Fibroblast of the aortic adventitia (primary cell): ENCODE results near the gene FHDC1. TPM values are rescaled to one million over a fixed set of nuclear protein-coding genes. Genes with fewer than 3 reads are reported as not detected.

ENCODE experiments used
- DNase-seq: peaks from one replicate; pipeline ENCODE4 v3.0.0-alpha.2; 2010; ENCODE audit warnings: low read depth
- H3K4me3 ChIP-seq: 2 replicates; pipeline ENCODE4 v1.5.1; 2011; ENCODE audit warnings: low read depth, mild to moderate bottlenecking, control low read depth, low read length, moderate library complexity
- total RNA-seq: library from RNA; depleted of rRNA; stranded (reverse); fragments of >200 nt; gene quantifications from 2 replicates; pipeline ENCODE4 v1.2.3, GENCODE V29; 2012; ENCODE audit warnings: low replicate concordance
- TF ChIP-seq, protein P1 (sequence below): IDR thresholded peaks from 2 replicates; pipeline ENCODE4 v1.5.1; 2011; ENCODE audit warnings: mild to moderate bottlenecking, low read length, control low read depth, inconsistent platforms; ENCODE audit not compliant: insufficient read depth

Gene FHDC1
- total RNA-seq, 1 donor = 0.09 TPM

DNA sequence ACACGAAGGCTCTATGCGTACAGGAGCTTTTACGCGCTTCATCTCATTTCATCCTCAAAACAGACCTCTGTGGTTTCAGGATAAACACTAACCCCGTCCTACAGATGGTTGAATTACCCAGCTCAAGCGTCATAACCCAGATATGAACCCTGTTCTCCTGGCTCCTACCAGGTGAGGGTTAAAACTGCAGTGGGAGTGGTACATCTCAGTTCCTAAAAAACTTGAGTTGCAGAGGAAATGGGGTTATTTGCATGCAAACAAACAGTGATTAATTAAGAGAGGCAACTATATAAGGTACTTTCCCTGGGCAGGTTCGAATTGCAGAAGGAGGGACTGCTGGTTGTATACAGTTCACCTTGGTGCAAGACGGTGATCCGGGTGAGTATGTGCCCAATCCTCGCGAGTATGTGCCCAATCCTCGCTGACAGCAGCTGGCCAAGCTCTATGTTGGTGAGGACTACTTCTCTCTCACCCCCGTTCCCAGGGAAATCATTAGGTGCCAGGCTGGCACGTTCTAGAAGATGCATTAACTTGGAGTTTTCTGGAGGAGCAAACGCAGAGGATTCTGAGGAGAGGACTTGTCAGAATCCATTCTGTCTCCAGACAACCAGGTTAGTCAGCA lies 72.6 kb downstream of the FHDC1 start:
- H3K4me3 ChIP-seq = no peak overlapping the region
- DNase-seq = no peak
- TF ChIP-seq, protein P1, sequence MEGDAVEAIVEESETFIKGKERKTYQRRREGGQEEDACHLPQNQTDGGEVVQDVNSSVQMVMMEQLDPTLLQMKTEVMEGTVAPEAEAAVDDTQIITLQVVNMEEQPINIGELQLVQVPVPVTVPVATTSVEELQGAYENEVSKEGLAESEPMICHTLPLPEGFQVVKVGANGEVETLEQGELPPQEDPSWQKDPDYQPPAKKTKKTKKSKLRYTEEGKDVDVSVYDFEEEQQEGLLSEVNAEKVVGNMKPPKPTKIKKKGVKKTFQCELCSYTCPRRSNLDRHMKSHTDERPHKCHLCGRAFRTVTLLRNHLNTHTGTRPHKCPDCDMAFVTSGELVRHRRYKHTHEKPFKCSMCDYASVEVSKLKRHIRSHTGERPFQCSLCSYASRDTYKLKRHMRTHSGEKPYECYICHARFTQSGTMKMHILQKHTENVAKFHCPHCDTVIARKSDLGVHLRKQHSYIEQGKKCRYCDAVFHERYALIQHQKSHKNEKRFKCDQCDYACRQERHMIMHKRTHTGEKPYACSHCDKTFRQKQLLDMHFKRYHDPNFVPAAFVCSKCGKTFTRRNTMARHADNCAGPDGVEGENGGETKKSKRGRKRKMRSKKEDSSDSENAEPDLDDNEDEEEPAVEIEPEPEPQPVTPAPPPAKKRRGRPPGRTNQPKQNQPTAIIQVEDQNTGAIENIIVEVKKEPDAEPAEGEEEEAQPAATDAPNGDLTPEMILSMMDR = no peak

DNA sequence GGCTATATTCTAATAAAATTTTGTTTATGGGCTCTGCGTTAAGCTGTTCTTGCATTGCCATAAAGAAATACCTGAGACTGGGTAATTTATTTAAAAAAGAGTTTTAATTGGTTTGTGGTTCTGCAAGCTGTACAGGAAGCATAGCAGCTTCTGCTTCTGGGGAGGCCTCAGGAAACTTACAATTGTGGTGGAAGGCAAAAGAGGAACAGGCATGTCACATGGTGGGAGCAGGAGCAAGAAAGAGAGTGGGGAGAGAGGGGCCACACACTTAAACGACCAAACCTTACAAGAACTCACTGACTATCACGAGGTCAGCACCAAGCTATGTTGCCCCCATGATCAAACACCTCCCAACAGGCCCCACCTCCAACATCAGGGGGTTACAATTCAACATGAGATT lies 74.0 kb downstream of the FHDC1 start:
- no peak overlapping the region for H3K4me3 ChIP-seq
- TF ChIP-seq, protein P1 = no peak
- DNase-seq = no peak

DNA sequence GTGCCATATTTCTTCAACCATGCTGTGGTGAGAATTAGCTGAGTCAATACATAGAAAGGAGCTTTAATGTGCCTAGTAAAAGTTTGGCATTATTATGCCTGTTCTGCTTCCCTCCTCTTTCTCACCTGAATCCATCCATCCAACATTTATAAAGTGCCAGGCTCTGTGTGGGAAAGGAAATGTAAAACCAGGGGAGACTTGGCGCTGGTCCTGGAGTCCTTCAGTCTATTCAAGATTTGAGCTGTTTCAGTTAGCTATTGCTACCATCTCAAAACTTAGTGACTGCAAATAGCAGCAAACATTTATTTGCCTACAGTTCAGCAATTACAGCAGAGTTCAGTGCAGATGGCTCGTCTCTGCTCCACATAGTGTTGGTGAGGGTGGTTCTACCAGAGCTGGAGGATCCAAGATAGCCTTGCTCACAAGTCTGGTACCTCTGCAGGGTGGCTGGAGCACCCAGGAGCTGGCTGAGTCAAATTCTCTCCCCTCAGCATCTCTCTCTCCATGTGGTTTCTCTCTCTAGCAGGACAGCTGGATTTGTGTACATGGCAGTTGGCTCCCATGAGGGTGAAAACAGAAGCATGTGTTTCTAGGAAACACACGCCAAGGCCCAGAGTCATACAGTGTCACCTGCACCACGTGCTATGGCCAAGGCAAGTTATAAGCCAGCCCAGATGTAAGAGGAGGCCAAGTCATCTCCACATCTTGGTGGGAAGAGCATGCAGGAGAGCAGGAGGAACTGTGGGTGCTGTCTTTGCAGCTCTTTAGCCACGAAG lies 77.3 kb downstream of the FHDC1 start:
- TF ChIP-seq, protein P1 = no peak
- no peak overlapping the region for H3K4me3 ChIP-seq
- DNase-seq = no peak

DNA sequence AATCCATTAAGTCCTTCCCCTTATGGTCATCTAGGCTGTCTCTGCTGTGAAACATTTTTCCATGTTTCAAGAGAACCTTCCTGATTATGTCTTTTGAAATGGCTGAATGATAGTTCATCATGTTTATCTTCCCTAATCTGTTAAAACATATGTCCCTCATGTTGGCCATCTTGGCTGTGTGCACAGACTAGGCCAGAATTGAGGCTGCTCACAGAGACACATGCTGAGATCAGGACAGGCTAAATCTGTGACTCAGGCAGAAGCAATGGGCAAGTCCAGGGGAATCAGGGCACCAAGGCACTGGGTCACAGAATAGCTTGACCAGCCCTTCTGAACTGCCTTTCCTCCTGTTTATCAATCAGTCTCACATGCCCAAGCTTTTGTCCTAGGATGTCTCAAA lies 78.3 kb downstream of the FHDC1 start:
- no peak for DNase-seq
- TF ChIP-seq, protein P1 = no peak
- no peak overlapping the region for H3K4me3 ChIP-seq

DNA sequence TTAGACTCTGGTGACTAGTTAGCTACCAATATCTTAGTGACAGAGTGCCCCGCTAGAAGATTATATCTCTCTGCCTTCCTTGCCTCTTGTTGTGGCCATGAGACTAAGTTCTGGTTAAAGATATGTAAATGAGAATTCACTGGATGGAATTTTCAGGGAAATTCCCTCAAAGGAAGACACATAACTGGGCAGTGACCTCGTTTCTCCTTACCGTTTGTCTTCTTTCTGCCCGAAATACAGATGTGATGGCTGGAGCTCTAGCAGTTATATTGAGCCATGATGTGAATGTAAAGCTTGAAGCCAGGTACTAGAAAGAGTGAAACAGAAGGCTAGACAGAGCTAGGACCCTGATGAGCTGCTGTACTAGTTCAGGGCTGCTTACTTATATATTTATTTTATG lies 80.5 kb downstream of the FHDC1 start:
- DNase-seq = no peak
- TF ChIP-seq, protein P1 = no peak
- H3K4me3 ChIP-seq = no peak overlapping the region

DNA sequence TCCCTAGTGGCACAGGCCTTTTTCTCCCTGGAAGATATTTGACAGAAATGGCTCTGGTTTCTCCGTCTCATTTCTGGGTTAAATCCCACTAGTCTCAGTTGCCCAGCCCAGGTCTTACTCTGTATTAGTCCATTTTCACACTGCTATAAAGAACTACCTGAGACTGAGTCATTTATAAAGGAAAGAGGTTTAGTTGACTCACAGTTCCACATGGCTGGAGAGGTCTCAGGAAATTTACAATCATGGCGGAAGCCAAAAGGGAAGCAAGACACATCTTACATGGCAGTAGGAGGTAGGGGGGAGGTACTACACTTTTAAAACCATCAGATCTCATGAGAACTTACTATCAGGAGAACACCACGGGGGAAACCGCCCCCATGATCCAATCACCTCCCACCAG lies 81.9 kb downstream of the FHDC1 start:
- no peak for DNase-seq
- no peak overlapping the region for H3K4me3 ChIP-seq
- TF ChIP-seq, protein P1 = no peak

DNA sequence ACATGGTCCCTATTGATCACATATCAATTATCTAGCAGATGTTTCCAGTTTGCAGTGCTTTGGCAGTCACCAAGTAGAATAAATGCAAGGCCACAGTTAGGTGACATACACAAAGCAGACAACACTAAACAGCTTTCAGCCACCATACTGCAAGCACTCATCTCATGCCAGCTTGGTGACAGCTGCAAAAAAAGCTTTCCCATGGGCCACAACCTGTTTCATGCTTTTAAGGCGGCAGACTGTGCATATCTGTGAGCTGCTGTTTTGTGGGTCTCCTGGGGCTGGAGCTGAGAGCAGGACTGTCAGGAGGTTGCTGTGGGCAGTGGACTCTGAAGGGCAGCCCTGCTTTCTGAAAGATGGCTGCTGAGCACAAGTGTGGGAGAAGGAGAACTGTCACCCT lies 82.6 kb downstream of the FHDC1 start:
- H3K4me3 ChIP-seq = no peak overlapping the region
- no peak for DNase-seq
- TF ChIP-seq, protein P1 = no peak
